Adrenal gland (tissue), 12 donors: ENCODE results near the gene TNIK. TPM values are rescaled to one million over a fixed set of nuclear protein-coding genes. Genes with fewer than 3 reads are reported as not detected.

Source experiments
- DNase-seq, 7 donors: peaks; one replicate each; pipeline ENCODE4 v3.0.0-alpha.2; 2019 to 2020
- H3K27ac ChIP-seq, 5 donors: fragments of 200-600 bp; sonication (generic) in 4 of 5; 1 replicate in 3 of 5; 2 replicates in 2 of 5; pipeline versions ENCODE4 v1.5.1 to v1.8.0; 2016 to 2020; ENCODE audit warnings: mild to moderate bottlenecking in 1 of 5
- H3K27me3 ChIP-seq: fragments of 200-600 bp; 2 replicates; pipeline ENCODE4 v1.8.0; 2021
- H3K36me3 ChIP-seq, 2 donors: fragments of 200-600 bp; replicated peaks in 1 of 2; 1 replicate in 1 of 2; 2 replicates in 1 of 2; pipeline versions ENCODE4 v1.5.1 to v1.8.0; 2018 to 2022
- H3K4me1 ChIP-seq, 2 donors: fragments of 200-600 bp; replicated peaks in 1 of 2; 1 replicate in 1 of 2; 2 replicates in 1 of 2; pipeline versions ENCODE4 v1.5.1 to v1.8.0; 2018 to 2021
- H3K4me3 ChIP-seq, 4 donors: fragments of 200-600 bp; sonication (generic) in 3 of 4; one replicate each; pipeline ENCODE4 v1.5.1; 2016 to 2018
- H3K9me3 ChIP-seq, 3 donors: fragments of 200-600 bp; sonication (generic) in 1 of 3; replicated peaks in 1 of 3; 1 replicate in 2 of 3; 2 replicates in 1 of 3; pipeline versions ENCODE4 v1.5.1 to v1.8.0; 2016 to 2021
- POLR2A ChIP-seq, 2 donors: fragments of 450-650 bp; IDR thresholded peaks; one replicate each; pipeline ENCODE4 v1.6.1; 2017; ENCODE audit warnings: antibody characterized with exemption in 2 of 2, mild to moderate bottlenecking in 2 of 2, moderate library complexity in 1 of 2
- WGBS, 4 donors: extraction: QIAGEN DNeasy Blood & Tissue Kit in 2 of 4; methylation state at CpG; one replicate each; pipeline versions ENCODE4 v1.1.5 to v1.1.7; 2013 to 2017; 5-methylcytosine and 5-hydroxymethylcytosine counted together
- intact Hi-C, 2 donors: fragments of 100-400 bp; cut with DNase I; formaldehyde crosslinking; loops; one replicate each; pipeline versions ENCODE4 v1.14.1 to v1.15.0; 2022 to 2023
- polyA plus RNA-seq, 3 donors: library from polyadenylated mRNA; stranded (reverse); fragments of 200-250 nt in 2 of 3; fragments of 350-450 nt in 1 of 3; fragmentation: Illumina TruSeq in 1 of 3; extraction: RNeasy Lipid Tissue Mini Kit (QIAGEN cat#74804) in 1 of 3; gene quantifications; one replicate each; pipeline ENCODE4 v1.2.3, GENCODE V29; 2013 to 2014
- total RNA-seq, 9 donors: library from RNA; depleted of rRNA in 4 of 9; stranded (reverse); fragments of >200 nt in 4 of 9; fragments of 120-200 nt in 1 of 9; fragmentation: NEBNext Ultra II Directional in 1 of 9; extraction: Animal tissue kit (Norgen Biotek cat#: 25700) in 1 of 9; gene quantifications; one replicate each; pipeline versions ENCODE4 v1.1.0 to v1.2.4, GENCODE V29; 2013 to 2023
- TF ChIP-seq, protein P1 (sequence below), 6 experiments: fragments of 450-650 bp in 4 of 6; fragments of 200-600 bp in 2 of 6; sonication (generic) in 1 of 6; IDR thresholded peaks; 1 replicate in 5 of 6; 2 replicates in 1 of 6; pipeline versions ENCODE4 v1.5.1 to v1.8.0; 2016 to 2021; ENCODE audit warnings: antibody characterized with exemption in 6 of 6, mild to moderate bottlenecking in 2 of 6, moderate library complexity in 1 of 6
- donor health status: healthy with polysubstance abuse.
- donor health status: Bipolar disorder and iron deficiency.
- donor health status: DM: yes; HTN: yes; CAD: no.
- donor health status: DM: no; HTN: no; CAD: no.
- donor health status: DM: no; HTN: no; CAD: no.
- donor health status: DM: yes; HTN: yes; CAD: no.

Gene TNIK
- total and polyA plus RNA-seq, 12 donors: 4.9 to 33.1 (median 10.7) TPM

DNA sequence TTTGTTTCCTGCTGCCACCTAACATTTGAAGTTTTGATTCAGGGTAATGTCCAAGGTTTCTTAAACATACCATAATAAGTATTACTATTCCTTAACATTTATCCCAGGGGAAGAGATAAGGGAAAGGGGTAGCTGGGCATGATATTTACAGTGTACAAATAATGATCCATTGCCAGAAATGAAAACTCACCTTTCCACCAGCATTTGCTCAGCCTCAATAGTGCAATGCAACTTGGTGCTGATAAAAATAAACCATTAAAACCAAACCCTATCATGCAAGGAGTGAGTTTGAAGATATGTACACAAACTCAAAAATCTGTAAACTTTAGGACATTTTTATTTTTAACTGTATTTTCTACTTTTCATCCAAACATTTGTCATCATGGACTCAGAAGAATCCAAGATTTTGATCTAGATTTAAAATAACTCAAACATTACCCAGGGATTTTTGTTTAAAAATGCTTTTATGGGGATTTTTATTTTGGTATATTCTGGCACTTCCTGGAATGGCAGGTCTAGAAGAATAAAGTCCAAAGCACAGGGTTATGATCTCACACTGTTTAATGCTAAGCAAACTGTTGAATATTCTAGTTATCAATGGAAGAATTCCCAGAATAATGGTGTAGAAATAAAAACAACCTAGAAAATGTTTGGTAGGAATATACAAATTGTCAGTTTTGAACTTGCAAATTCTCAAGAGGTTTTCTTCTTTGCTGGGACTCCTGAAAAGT, 401.2 kb downstream of the TNIK start:
- no peak for DNase-seq
- Histone ChIP-seq H3K9me3 (no peaks in the 10 kb centered on the region), H3K4me3 (no peak overlapping the region), H3K27me3 (no peaks in the 10 kb centered on the region), H3K36me3 (no peaks in the 10 kb centered on the region), H3K27ac (no peak overlapping the region), H3K4me1 (peaks cover 0 to 11% of the 10 kb centered on the region in 2 donors)
- no peak for TF ChIP-seq POLR2A (IDR thresholded peaks at IDR 0.05)
- intact Hi-C loops: loop anchor here in 1 of 2 donors (10.0 kb wide), 1 partner anchor 126 kb away; no protein-coding TSS in a partner anchor

DNA sequence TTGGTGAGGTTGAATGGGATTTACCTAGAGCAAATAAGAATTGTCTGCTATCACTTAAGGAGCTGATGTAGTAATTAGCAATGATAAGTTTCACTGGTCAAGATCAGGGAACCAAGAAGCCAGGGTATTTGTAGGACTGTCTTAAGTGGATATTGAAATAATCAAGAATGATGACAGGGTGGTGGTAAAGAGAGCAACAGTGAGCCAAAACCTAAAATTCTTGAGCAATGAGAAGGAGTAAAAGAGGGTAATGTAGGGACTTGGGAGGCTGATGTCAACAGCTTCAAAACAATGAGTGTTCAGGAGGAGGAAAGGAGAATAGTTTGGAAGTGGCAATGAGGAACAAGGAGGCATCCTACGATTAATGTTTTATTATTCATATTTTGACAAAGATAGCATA, 402.1 kb downstream of the TNIK start:
- no peaks in the 10 kb centered on the region for H3K36me3 ChIP-seq
- no peak for DNase-seq
- TF ChIP-seq, protein P1, sequence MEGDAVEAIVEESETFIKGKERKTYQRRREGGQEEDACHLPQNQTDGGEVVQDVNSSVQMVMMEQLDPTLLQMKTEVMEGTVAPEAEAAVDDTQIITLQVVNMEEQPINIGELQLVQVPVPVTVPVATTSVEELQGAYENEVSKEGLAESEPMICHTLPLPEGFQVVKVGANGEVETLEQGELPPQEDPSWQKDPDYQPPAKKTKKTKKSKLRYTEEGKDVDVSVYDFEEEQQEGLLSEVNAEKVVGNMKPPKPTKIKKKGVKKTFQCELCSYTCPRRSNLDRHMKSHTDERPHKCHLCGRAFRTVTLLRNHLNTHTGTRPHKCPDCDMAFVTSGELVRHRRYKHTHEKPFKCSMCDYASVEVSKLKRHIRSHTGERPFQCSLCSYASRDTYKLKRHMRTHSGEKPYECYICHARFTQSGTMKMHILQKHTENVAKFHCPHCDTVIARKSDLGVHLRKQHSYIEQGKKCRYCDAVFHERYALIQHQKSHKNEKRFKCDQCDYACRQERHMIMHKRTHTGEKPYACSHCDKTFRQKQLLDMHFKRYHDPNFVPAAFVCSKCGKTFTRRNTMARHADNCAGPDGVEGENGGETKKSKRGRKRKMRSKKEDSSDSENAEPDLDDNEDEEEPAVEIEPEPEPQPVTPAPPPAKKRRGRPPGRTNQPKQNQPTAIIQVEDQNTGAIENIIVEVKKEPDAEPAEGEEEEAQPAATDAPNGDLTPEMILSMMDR (IDR thresholded peaks at IDR 0.05): no peak
- TF ChIP-seq POLR2A (IDR thresholded peaks at IDR 0.05): no peak
- 89 to 95% (median 92%) methylated on average over 1 of the region's 1 CpG for WGBS, 4 donors
- no peak overlapping the region for H3K27ac ChIP-seq
- intact Hi-C loops: loop anchor here in 1 of 2 donors (10.0 kb wide), 1 partner anchor 127 kb away; no protein-coding TSS in a partner anchor
- no peak overlapping the region for H3K4me3 ChIP-seq
- H3K27me3 ChIP-seq: no peaks in the 10 kb centered on the region
- peaks cover 0 to 11% of the 10 kb centered on the region in 2 donors for H3K4me1 ChIP-seq
- H3K9me3 ChIP-seq: no peaks in the 10 kb centered on the region

DNA sequence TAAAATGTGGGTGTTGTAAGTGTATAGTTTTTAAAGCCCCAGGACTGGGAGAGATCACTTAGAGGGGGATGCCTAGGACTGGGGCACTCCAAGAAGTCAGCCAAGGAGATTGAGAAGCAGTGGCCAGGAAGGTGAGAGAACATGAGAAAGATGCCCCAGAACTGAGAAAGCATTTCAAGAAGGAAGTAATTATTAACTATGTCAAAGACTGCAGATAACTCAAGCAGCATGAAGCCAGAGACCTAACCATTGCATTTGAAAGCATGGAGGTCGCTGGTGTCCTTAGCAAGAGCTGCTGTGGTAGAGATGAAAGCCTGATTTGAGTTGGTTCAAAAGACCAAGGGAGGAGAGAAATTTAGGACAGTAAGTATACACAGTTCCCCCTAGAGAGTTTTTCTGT, 403.1 kb downstream of the TNIK start:
- Histone ChIP-seq H3K36me3 (no peaks in the 10 kb centered on the region), H3K4me1 (peaks cover 0 to 11% of the 10 kb centered on the region in 2 donors), H3K27me3 (no peaks in the 10 kb centered on the region), H3K27ac (no peak overlapping the region), H3K4me3 (no peak overlapping the region), H3K9me3 (no peaks in the 10 kb centered on the region)
- intact Hi-C loops: loop anchor here in 1 of 2 donors (10.0 kb wide), 1 partner anchor 128 kb away; no protein-coding TSS in a partner anchor
- TF ChIP-seq, protein P1 (IDR thresholded peaks at IDR 0.05): no peak
- TF ChIP-seq POLR2A (IDR thresholded peaks at IDR 0.05): no peak
- DNase-seq: no peak
- WGBS, 4 donors: 88 to 100% (median 92%) methylated on average over 1 of the region's 1 CpG

DNA sequence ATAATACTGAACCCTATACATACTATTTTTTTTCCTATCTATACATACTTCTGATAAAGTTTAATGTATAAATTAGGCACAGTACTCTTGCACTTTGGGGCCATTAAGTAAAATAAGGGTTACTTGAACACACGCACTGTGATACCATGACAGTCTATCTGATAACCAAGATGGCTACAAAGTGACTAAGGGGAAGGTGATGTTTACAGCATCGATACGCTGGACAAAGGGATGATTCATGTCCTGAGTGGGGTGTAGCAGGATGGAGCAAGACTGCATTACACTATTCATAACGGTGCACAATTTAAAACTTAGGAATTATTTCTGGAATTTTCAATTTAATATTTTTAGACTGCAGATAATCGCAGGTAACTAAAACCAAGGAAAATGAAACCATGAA, 403.7 kb downstream of the TNIK start:
- no peak overlapping the region for H3K4me3 ChIP-seq
- 76 to 92% (median 87%) methylated on average over 5 of the region's 5 CpGs for WGBS, 4 donors
- intact Hi-C loops: loop anchor here in 1 of 2 donors (10.0 kb wide), 1 partner anchor 128 kb away; no protein-coding TSS in a partner anchor
- H3K27me3 ChIP-seq: no peaks in the 10 kb centered on the region
- H3K27ac ChIP-seq: no peak overlapping the region
- TF ChIP-seq, protein P1 (IDR thresholded peaks at IDR 0.05): no peak
- H3K36me3 ChIP-seq: no peaks in the 10 kb centered on the region
- H3K9me3 ChIP-seq: no peaks in the 10 kb centered on the region
- DNase-seq: no peak
- peaks cover 0 to 11% of the 10 kb centered on the region in 2 donors for H3K4me1 ChIP-seq
